ENCODE data around the gene EYA2.

GRCh38 chr20:46954490-46955038, 59.9 kb downstream of the EYA2 start:
- TF ChIP-seq CTCF (optimal IDR thresholded peaks at IDR 0.05 in 1 of 3, IDR thresholded peaks at IDR 0.05 in 1 of 3, conservative IDR thresholded peaks at IDR 0.05 in 1 of 3; ENCODE audit: extremely low read depth in 1 of 3, insufficient read depth in 2 of 3, low read length in 3 of 3) = no peak
- no peak for TF ChIP-seq EZH2 (IDR thresholded peaks at IDR 0.05; ENCODE audit: low read length)
